ENCODE measurements around the gene FGA.
A peak's percentile ranks its signal among the peaks of the same experiment; 100 is the strongest.

Gene FGA
- 0 to 0.06 (median 0) reads per million in 9 experiments for total RNA-seq

DNA sequence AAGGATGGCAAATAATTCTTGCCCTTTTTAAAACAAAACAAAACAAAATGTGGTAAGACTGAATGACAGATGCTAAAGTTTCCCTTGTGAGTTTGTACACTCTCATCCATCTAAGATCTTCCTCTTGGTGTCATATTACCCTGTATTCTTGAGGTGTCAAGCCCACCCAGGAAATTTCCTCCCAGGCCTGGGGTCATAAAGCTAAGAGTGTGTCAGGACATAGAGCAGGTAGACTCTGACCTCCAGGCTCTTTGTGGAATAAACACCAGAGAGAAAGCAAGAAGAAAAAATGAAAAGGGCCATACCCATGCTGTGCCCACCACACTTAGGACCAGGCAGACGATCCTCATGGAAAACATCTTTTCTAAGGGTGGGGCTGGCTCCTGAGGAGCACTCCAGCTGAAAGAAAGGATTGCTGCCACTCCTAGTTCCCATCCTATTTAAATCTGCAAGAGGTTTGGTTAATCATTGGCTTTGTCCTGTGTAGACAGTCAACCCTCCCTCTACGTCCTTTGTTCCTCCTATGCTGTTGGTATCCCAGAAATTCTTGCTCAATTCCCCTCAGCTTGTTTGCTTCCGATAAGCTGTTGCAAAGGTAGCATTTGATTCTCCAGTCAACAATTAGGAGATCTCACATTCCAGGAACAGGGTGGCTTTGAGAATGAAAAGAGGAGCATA is at the start of gene FGA:
Gene FGA, minus strand, starts transcription at position 414 of the 678 bp plus-strand sequence. Its CDS starts 55 bp downstream, at position 359.
- no peak within 1 kb of the TSS for H3K27ac Mint-ChIP-seq

DNA sequence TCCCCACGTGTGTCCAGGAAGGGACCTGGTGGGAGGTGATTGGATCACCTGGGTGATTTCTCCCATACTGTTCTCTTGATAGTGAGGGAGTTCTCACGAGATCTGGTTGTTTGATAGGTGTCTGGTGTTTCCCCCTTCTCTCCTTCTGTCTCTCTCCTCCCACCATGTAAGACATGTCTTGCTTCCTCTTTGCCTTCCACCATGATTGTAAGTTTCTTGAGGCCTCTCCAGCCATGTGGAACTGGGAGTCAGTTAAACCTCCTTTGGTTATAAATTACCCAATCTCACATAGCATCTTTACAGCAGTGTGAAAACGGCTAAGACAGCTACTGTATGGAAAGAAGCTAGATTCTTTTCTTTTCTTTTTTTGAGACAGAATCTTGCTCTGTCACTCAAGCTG is 43.5 kb upstream of the FGA start:
- Mint-ChIP-seq H3K9me3 (no peaks in the 10 kb centered on the region), H3K27ac (no peak overlapping the region), H3K4me3 (no peak overlapping the region), H3K27me3 (peaks cover 24 to 34% of the 10 kb centered on the region in 2 donors), H3K4me1 (ENCODE audit: low read depth in 2 of 2) (no peaks in the 10 kb centered on the region), H3K36me3 (ENCODE audit: insufficient read depth) (no peaks in the 10 kb centered on the region)
- DNase-seq: no peak
- ATAC-seq (replicated peaks): no peak

More for the DNA sequence above, at the start of gene FGA:
- no peak for ATAC-seq (replicated peaks)
- H3K4me1 Mint-ChIP-seq (ENCODE audit: low read depth in 2 of 2): no peaks in the 10 kb centered on the region
- H3K36me3 Mint-ChIP-seq (ENCODE audit: insufficient read depth): no peaks in the 10 kb centered on the region
- no peak within 1 kb of the TSS for H3K4me3 Mint-ChIP-seq
- H3K27me3 Mint-ChIP-seq: peaks cover 49 to 52% of the 10 kb centered on the region in 2 donors
- no peaks in the 10 kb centered on the region for H3K9me3 Mint-ChIP-seq
- no peak for DNase-seq

DNA sequence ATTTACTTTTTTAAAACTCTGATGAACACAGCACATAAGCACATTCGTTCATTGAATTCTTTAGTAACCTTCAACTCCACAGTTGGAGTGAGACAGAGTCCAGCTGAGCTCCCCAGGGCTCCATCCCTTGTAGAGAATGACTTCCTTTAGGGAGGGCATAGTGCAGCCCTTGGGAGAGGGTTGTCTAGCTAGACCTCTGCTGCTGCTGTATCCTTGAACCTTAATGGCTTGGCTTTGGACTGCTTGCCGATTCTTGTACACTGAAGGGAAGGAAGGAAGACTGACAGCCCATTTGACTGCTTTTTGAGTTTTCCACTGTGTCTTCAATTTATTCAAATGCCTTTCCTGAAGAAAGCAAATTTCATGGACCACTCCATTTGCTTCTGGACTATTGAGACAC is 41.3 kb upstream of the FGA start:
- no peak for ATAC-seq (replicated peaks)
- no peak overlapping the region for H3K4me3 Mint-ChIP-seq
- no peaks in the 10 kb centered on the region for H3K4me1 Mint-ChIP-seq (ENCODE audit: low read depth in 2 of 2)
- H3K9me3 Mint-ChIP-seq: no peaks in the 10 kb centered on the region
- H3K27me3 Mint-ChIP-seq: peaks cover 15 to 23% of the 10 kb centered on the region in 2 donors
- no peak overlapping the region for H3K27ac Mint-ChIP-seq
- DNase-seq: no peak
- no peaks in the 10 kb centered on the region for H3K36me3 Mint-ChIP-seq (ENCODE audit: insufficient read depth)

DNA sequence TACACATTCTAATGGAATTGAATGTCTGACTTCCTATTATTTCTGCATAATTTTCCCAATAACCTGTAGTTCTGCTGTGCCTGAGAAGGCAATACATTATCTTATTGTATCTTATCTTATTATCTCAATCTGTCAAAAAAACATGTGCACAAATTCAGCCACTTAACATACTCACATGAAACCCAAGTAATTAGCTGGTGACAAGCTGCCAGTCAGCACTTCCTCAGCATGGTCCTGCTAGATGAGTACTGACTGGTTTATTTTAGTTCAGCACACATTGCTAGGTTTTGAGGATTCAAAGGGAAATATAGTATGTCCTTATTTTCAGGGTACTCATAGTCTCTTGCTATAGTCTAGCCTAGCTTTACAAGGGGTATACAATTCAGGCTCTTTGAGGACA is 39.8 kb upstream of the FGA start:
- Mint-ChIP-seq H3K27me3 (peaks cover 27 to 35% of the 10 kb centered on the region in 2 donors), H3K27ac (no peak overlapping the region), H3K9me3 (no peaks in the 10 kb centered on the region), H3K4me1 (ENCODE audit: low read depth in 2 of 2) (no peaks in the 10 kb centered on the region), H3K4me3 (no peak overlapping the region), H3K36me3 (ENCODE audit: insufficient read depth) (no peaks in the 10 kb centered on the region)
- DNase-seq: no peak
- ATAC-seq (replicated peaks): no peak

DNA sequence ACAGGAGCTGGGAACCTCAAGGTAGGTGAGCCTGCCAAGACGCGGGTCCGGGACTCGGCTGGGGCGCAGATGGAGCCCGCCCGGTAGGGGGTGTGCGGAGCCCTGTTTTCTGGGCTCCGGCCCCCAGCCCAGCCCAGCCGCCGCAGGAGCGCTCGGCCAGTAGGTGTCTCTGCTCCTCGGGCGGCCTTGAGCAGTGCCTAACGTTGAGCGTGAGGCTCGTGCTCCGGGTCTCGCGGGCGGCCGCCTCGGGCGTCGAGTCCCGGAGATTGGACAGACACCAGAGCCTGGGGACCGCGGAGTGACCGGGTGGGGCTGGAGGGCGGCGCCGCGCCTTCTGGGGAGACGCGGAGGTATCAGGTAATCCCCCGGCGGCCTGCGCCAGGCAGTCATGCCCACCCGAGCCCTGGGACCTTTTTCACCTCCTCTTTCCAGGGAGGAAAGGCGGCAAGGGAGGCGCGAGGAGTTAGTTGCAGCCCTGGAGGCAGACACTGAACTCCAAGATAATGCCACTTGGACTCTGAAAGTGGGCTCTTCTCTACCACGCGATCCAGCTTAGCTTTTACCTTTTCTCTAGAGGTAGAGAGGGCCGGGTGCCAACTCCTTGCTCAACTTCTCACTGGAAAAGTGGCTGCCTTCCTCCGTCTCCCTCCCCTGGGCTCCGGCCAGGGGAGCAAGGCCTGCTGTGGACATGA is 36.4 kb upstream of the FGA start:
- Mint-ChIP-seq H3K27me3 (peaks cover 31 to 41% of the 10 kb centered on the region in 2 donors), H3K27ac (no peak overlapping the region), H3K4me3 (no peak overlapping the region), H3K4me1 (ENCODE audit: low read depth in 2 of 2) (no peaks in the 10 kb centered on the region), H3K9me3 (no peaks in the 10 kb centered on the region), H3K36me3 (ENCODE audit: insufficient read depth) (no peaks in the 10 kb centered on the region)
- DNase-seq (peak in 1 of 3 experiments; percentile 6), ATAC-seq (replicated peaks) (peak; percentile 64)

GRCh38 chr4:154625971-154626370 is 35.4 kb upstream of the FGA start:
- DNase-seq: no peak
- H3K27ac Mint-ChIP-seq: peak overlapping the region in 1 of 2 donors; percentile 24
- no peaks in the 10 kb centered on the region for H3K4me1 Mint-ChIP-seq (ENCODE audit: low read depth in 2 of 2)
- peaks cover 31 to 37% of the 10 kb centered on the region in 2 donors for H3K27me3 Mint-ChIP-seq
- H3K36me3 Mint-ChIP-seq (ENCODE audit: insufficient read depth): no peaks in the 10 kb centered on the region
- H3K9me3 Mint-ChIP-seq: no peaks in the 10 kb centered on the region
- no peak for ATAC-seq (replicated peaks)
- peak overlapping the region; percentile 1 to 26 for H3K4me3 Mint-ChIP-seq

DNA sequence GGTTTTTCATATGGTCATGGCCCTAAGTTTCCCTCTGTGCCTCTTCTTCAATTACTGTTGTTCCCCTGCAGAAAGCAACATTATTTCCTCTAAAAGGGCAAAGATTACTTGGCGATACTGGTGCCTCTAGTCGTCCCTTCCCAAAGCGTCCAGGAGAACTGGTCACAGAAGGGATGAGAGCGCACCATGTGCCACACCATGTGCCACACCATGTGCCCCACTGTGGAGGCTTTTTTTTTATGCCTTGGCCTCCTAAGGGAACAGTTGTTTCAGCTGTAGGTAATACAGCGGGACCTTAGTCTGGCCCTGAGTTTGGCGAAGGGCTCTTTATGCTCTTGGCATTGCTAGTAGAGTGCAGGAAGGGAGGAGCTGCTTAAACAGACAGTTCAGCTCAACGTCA is 33.5 kb upstream of the FGA start:
- Mint-ChIP-seq H3K4me1 (ENCODE audit: low read depth in 2 of 2) (no peaks in the 10 kb centered on the region), H3K36me3 (ENCODE audit: insufficient read depth) (no peaks in the 10 kb centered on the region), H3K27me3 (peaks cover 26 to 27% of the 10 kb centered on the region in 2 donors), H3K27ac (no peak overlapping the region), H3K4me3 (no peak overlapping the region), H3K9me3 (no peaks in the 10 kb centered on the region)
- no peak for ATAC-seq (replicated peaks)
- DNase-seq: no peak

DNA sequence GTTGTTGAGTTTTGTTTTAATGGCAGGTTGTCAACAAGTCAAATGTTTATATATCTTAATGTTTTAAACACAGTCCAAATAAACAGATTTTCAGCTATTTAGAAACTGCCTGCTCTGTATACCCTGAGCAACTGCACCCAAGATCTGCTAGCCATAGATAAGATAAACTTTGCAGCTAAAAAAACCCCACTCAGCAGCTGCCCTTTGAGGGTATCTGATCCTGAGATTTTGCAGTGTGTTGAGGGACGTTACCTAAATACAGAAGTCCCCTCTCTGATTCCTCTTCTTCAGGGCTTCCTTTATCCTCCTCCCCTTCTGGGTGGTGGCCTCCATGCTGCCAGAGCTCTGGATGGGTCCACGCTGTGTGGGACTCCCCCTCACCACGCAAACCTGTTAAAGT is 32.9 kb upstream of the FGA start:
- H3K36me3 Mint-ChIP-seq (ENCODE audit: insufficient read depth): no peaks in the 10 kb centered on the region
- H3K4me1 Mint-ChIP-seq (ENCODE audit: low read depth in 2 of 2): no peaks in the 10 kb centered on the region
- no peak overlapping the region for H3K4me3 Mint-ChIP-seq
- no peak for DNase-seq
- ATAC-seq (replicated peaks): no peak
- no peak overlapping the region for H3K27ac Mint-ChIP-seq
- H3K27me3 Mint-ChIP-seq: peaks cover 26 to 27% of the 10 kb centered on the region in 2 donors
- H3K9me3 Mint-ChIP-seq: no peaks in the 10 kb centered on the region

DNA sequence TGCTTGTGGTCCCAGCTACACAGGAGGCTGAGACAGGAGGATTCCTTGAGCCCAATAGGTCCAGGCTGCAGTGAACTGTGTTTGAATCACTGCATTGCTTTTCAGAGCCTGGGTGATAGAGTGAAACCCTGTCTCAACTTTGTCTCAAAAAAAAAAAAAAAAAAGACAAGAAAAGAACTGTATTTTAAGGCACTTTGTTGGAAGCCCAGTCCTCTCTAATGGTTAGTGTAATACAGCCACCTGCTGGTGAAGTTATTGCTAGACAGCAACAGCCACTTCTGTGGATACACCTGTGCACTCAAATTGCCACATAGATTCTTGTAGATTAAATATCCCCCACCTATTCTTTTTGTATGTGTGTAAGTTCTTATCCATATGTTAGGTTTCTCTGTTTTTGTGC is 32.1 kb upstream of the FGA start:
- Mint-ChIP-seq H3K27me3 (peaks cover 26 to 27% of the 10 kb centered on the region in 2 donors), H3K27ac (no peak overlapping the region), H3K9me3 (no peaks in the 10 kb centered on the region), H3K36me3 (ENCODE audit: insufficient read depth) (no peaks in the 10 kb centered on the region), H3K4me1 (ENCODE audit: low read depth in 2 of 2) (no peaks in the 10 kb centered on the region), H3K4me3 (no peak overlapping the region)
- ATAC-seq (replicated peaks): peak; percentile 52
- DNase-seq: peak in 2 of 3 experiments; percentile 4 to 7

- Mint-ChIP-seq H3K9me3 (no peaks in the 10 kb centered on the region), H3K36me3 (ENCODE audit: insufficient read depth) (no peaks in the 10 kb centered on the region)
- no peak for ATAC-seq (replicated peaks)
Observed at GRCh38 chr4:154620111-154620510, 29.6 kb upstream of the FGA start.

DNA sequence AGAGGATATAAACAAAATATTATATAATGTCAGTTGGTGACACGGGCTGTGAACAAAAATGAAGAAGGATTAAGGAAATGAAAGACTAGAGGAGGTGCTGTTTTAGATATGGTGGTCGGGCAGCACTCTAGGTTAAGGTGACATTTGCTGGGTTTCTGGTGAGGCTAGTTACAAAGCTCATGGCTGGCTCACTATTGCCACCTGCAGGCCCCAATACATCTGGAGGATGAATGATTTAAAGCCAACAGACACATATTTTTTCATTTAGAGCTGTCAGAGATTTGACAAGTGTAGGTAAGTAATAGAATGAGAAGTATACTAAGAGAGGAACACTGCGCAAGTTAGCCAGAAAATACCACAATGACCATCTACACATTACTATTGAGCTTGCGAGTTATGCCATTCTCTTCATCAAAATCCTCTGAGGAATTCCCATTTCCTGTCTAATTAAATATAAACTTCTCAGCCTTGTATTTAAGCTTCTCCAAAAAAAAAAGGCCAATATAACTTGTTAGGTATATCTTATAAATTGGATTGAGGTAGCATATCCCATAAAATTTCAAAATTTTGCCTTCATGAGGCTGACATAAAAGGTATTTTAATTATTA is 28.3 kb upstream of the FGA start:
- H3K27me3 Mint-ChIP-seq: peaks cover 4 to 7% of the 10 kb centered on the region in 2 donors
- no peak overlapping the region for H3K4me3 Mint-ChIP-seq
- H3K36me3 Mint-ChIP-seq (ENCODE audit: insufficient read depth): no peaks in the 10 kb centered on the region
- H3K9me3 Mint-ChIP-seq: no peaks in the 10 kb centered on the region
- H3K27ac Mint-ChIP-seq: no peak overlapping the region
- DNase-seq (peak; percentile 13 to 28 (median 17)), ATAC-seq (replicated peaks) (peak; percentile 68)
- no peaks in the 10 kb centered on the region for H3K4me1 Mint-ChIP-seq (ENCODE audit: low read depth in 2 of 2)

More at GRCh38 chr4:154620111-154620510, 29.6 kb upstream of the FGA start:
- Mint-ChIP-seq H3K4me1 (ENCODE audit: low read depth in 2 of 2) (no peaks in the 10 kb centered on the region), H3K4me3 (no peak overlapping the region), H3K27ac (no peak overlapping the region), H3K27me3 (peaks cover 12% of the 10 kb centered on the region in 2 donors)
- no peak for DNase-seq

GRCh38 chr4:154617820-154618317 is 27.3 kb upstream of the FGA start:
- Mint-ChIP-seq H3K27ac (no peak overlapping the region), H3K36me3 (ENCODE audit: insufficient read depth) (no peaks in the 10 kb centered on the region), H3K4me3 (no peak overlapping the region), H3K27me3 (peaks cover 0 to 4% of the 10 kb centered on the region in 2 donors), H3K4me1 (ENCODE audit: low read depth in 2 of 2) (no peaks in the 10 kb centered on the region), H3K9me3 (no peaks in the 10 kb centered on the region)
- no peak for ATAC-seq (replicated peaks)
- no peak for DNase-seq

- Mint-ChIP-seq H3K4me1 (ENCODE audit: low read depth in 2 of 2) (no peaks in the 10 kb centered on the region), H3K4me3 (no peak overlapping the region), H3K27ac (no peak overlapping the region), H3K27me3 (peaks cover 0 to 7% of the 10 kb centered on the region in 2 donors), H3K36me3 (ENCODE audit: insufficient read depth) (no peaks in the 10 kb centered on the region), H3K9me3 (no peaks in the 10 kb centered on the region)
- ATAC-seq (replicated peaks) (no peak), DNase-seq (no peak)
Observed at GRCh38 chr4:154616731-154617130, 26.2 kb upstream of the FGA start.

Data from effector memory CD8-positive, alpha-beta T cell (primary cell).